Hypothalamus (tissue), 51 donors: ENCODE measurements around the gene IDH3B.
"Not testable (repeated sequence)": the region's sequence is repeated elsewhere in the genome, so short reads cannot be mapped to it uniquely, and the experiment has no call there.

Source experiments
- DNase-seq, 51 donors: peaks; one replicate each; lab custom pipeline; 2025; lab: John Stamatoyannopoulos, UW

Gene IDH3B

DNA sequence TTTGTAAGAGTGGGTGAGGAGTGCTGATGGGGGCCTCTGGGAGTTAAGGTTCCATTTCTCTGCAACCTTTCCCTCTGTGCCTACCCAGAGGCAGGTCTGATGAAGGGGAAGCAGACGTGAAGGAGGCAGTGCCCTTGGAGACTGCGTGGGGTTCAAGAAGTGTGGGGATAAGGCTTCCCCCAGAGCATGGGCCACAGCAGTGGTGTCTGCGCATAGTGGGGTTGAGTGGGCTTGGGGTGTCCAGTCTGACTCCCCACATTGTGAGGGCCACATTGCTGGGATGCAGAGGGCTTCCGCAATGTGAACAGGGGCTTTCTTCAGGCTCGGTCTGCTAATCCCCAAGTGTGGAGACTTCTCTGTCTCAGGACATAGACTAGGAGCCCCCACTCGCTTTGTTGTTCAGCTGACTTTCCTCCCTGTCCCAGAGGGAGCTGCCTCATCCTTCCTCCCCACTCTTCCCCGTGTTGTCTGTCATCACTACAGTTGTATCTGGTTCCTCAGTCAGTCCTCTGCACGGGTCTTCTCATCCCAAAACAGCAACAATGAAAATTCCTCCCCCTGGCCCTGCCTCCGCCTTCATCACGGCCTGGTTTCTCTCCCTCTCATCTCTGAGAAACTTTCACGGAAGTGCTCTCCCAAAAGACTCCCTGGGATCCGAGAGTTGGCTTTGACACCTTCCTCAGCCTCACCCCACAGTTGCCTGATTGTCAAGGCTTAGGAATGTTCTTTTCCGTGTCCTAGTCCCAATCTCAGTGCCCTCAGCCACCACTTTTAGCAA is 31.4 kb upstream of the IDH3B start:
- DNase-seq = no peak

DNA sequence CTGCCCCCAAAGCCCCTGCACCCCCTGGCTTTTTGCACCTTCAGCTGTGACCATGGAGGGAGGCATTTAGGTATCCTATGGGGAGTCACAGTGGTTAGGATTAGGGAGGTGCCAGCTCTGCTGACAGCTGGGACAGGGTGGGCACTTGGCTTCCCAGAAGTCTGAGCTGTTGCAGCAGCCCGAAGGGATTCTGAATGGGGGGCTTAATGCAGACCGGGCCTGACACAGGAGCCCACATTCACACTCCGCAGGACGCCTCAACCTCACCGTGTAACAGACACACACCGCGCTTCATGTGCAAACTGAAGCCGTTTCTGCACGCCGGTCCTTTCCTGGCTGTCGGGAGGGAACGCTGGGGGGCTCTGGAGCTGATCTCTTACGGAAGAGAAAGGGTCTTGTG is 30.5 kb upstream of the IDH3B start:
- DNase-seq = no peak

DNA sequence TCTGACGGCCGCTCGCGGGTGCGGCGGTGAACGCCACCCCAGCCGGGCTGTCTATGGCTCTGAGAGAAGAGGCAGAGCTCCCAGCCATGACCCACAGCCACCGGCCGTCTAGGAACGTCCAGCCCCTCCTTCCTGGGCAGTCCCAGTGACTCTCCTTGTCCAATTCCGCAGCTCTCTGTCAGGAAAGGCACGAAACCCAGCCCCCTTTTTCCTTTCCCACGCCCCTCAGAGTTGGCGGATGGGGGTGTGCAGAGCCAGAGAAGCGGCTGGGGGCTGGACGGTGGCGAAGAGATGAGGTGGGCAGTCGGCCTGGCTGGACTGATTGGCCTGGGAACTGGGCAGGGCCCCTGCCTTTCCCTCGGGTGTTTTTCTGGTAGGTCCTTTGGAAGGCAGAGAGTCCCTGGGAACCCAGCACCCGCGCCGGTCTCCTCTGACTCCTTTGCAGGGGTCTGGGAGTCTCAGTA is 30.0 kb upstream of the IDH3B start:
- no peak for DNase-seq

DNA sequence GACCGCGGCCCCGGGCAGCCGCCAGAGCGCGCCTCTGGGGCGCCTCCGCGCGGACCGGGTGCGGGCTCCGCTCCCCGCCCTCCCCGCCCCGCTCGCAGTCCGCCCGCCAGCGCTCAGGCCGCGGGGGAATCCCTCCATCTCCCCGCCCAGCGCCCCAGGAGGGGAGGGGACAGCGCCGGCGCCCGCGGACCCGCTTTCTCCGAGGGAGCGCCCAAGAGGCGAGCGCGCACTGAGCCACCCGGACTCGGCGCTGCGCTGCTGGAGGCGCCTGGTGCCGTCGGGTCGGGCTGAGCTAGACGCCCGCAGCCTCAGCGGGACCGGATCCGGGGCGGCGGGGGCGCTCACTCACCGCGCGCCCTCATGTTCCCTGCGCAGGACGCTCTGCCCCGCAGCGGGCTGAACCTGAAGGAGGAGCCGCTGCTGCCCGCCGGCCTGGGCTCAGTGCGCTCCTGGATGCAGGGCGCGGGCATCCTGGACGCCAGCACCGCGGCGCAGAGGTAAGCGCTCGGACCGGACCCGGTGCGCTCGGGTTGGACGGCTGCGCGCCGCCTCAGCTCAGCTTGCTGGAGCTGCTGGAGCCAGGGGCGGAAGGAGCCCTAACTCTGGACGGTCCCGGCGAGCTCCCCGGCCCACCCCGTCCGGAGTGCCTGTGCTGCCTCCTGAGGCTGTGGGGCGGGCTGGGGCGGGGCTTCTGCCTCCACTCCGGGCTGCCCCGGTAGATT is 29.4 kb upstream of the IDH3B start:
- peak in 27 of 51 donors; percentile 11 to 69 (median 29) for DNase-seq

DNA sequence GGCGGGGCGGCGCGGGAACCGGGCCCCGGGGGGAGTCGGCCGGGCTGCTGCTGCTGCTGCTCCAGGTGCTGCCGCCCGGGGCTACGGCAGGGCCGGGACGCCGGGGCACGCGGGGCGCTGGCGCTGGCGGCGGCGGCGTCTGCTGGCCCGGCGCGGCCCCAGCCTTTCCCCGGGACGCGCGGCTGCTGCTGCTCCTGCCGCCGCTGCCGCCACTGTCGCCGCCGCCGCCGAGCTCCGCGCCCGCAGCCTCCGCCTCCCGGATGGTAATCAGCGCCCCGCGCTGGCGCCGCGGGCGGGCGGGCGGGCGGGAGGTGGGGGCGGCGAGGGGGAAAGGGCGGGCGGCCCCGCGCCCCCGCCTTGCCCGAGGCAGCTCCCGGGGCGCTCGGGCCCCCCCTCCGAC is 28.9 kb upstream of the IDH3B start:
- DNase-seq = no peak

DNA sequence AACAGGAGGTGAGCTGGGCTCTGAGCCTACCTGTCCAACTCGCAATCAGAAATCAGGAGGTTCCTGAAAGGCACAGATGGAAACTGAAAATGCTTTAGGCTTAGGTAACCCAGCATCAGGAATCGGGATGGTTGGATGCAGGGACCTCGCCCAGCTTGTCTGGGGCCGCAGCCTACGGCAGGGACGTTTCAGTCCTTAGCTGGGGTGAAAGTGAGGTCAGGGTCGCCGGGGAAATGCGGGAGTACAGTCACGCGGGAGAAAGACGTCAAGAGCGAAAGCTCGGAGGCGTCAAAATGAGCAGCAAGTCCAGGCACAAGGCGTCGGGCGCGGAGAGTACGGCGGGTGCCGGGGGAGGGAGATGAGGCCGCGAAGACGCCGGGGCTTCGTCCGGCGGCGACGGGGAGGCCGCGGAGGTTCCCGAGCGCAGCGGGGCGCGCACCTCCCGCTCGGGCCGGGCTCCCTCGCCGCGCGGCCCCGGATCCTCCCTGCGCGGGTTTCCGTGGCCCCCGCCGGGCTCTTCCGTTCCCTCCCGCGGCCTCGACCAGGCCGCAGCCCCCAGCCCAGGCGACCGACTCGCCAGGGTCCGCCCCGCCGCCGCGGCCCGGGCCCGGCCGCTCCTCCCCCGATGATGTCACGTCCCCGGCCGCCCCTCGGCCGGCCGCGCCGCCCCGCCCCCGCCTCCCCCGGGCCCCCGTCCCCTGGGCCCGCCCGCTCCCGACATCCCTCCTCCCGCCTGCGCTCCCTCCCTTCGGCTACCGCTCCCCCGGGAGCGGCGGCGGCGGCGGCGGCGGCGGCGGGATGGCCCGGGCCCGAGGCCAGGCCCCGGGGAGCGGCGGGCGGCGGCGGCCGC is 28.2 kb upstream of the IDH3B start, which contains the start of gene EBF4:
Gene EBF4, plus strand, starts transcription at position 745 of the 850 bp plus-strand sequence. CDS start 866 bp downstream, outside the sequence.
- DNase-seq = peak in 39 of 51 donors; percentile 8 to 73 (median 33)

DNA sequence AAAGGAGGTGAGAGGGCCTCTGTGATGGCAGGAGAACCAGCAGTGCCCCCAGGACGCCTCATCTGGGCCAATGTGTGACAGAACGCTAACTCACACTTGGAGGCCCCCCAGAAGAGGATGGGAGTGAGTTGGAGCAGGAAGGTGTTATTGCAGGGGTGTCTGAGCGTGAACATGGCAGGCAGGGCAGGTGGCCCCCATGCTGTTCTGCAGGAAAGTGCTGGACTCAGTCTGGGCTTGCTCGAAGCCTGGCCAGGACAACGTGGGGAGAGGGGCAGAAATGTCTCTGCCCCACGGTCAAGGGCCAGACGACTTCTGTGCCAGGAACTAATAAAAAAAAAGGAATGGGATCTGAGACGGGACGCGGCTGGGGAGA is 27.6 kb upstream of the IDH3B start:
- DNase-seq = no peak

DNA sequence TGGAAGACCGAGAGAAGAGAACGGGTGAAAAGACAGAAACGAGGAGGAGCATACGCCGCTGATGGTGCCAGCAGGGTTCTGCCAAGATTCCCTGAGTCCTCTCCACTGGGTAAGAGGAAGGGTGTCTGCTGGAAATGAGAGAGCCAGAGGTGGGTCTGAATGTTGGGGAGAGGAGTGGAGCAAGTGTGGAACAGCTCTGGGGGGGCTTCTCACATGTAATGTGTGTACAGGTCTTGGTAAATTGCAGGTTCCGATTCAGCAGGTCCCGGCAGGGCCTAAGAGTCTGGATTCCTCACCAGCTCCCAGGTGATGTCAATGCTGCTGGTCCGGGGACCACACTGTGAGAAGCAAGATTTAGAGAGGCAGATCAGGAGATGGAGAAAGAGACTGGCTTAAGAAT is 27.1 kb upstream of the IDH3B start:
- no peak for DNase-seq

DNA sequence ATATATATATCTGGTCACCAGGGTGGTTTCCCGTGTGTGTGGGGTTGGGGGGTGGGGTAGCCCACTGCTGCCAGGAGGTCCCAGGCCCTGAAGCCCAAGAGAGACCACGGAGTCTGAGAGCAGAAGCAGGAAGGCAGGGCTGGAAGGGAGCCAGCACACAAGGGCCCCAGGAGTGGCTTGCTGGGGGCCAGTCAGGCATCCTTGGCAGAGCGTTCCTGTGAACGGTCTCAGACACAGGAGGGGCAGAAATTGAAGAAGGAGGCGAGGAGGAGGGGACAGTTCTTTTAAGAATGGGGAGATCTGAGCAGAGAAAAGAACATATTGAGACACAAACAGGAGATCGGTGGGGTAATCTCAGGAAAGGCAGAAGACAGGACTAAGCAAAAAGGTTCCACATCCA is 26.7 kb upstream of the IDH3B start:
- DNase-seq = no peak

DNA sequence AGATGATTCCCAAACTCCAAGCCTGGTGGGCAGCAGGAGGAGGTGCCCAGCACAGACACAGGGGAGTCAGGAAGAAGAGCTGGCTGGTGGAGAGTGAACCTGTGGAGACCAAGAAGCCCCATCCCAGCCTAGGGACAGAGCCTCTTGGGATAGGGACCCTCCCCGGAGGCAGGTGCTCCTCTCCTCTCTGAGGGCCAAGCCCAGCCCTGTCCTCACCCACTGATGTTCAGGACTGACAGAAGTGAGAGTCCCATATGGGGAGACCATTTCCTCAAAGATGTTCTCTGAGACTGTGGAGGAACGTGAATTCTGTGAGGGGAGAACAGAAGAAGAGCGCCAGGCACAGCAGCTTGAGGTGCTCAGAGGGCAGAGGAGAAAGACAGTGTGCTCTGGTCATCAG is 26.2 kb upstream of the IDH3B start:
- no peak for DNase-seq

DNA sequence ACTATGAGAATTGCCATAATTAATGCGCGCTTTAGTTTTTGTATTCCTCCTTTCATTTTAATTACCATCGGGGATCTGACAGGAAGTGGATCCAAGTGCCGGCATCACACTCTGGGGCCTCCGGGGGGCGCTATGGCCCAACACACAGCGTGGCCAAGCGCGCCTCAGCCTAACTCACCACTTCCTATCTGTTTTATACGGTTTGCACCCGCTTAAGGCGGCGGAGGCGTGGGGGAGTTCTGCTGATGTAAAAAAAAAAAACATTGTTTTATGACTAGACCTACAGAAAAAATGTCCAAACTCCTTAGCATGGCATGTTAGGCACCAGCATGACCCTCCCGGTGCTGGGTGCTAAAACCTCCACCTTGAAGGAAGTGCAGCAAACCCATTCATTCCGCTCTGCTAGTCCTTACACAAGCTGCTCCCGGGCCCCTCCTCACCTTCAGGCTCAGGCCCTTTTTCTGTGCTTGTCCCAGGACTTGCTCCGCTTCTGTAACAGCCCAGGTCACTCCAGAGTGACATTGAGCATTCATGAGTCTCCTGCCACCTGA is 24.1 kb upstream of the IDH3B start:
- DNase-seq = peak in 27 of 51 donors; percentile 7 to 71 (median 34)

DNA sequence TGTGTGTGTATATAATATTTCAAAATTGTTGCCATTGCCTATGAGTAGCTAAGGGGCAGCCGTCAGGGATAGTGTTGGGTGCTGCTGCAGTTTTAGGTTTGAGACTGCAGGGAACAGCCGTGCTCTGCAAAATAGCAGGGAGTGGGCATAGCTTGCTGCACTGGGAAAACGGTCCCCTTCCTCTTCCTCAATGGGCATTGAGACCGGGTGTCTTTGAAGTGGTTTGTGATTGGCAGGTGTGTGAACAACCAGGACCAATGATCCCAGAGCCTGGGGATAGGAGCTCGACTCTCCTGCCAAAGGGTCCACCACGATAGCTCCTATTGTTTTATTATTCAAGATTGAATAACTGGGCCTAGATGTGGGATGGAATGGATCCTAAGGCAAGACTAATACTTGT is 23.5 kb upstream of the IDH3B start:
- no peak for DNase-seq

DNA sequence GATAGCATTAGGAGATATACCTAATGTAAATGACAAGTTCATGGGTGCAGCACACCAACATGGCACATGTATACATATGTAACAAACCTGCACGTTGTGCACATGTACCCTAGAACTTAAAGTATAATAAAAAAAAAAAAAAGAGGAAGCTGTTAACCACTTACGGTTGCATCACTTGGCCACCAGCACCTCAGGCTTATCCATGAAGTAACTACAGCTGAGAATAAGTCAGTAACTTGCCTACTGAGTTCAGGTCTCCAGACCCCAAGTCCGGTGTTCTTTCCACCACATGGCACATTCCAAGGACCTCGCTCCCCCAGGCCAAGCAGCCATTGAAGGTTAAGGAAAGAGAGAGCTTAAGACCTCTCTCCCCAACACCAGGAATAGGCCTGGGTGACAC is 20.8 kb upstream of the IDH3B start:
- DNase-seq = not testable (repeated sequence)

DNA sequence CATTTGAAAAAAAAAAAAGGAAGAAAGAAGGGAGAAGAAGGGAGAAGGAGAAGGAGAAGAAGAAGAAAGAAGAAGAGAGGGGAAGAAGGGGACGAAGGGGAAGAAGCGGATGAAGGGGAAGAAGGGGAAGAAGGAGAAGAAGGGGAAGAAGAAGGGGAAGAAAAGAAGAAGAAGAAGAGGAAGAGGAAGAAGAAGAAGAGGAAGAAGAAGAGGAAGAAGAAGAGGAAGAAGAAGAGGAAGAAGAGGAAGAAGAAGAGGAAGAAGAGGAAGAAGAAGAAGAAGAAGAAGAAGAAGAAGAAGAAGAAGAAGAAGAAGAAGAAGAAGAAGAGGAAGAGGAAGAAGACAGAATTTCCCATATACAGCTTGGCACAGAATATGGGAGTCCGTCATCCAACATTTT is 18.0 kb upstream of the IDH3B start:
- not testable (repeated sequence) for DNase-seq

DNA sequence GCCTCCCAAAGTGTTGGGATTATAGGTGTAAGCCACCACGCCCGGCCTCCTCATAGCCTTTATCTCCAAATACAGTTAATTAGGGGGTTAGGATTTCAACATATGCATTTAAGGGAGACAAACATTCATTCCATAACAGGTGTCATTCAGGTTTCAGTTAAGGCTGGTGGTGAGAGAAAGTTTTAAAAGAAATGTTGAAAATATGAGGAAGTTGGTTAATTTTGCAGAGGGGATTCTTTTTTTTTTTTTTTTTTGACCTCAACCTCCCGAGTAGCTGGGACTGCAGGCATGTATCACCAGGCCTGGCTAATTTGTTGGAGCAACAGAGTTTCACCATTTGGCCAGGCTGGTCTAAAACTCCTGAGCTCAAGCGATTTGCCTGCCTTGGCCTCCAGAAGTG is 16.0 kb upstream of the IDH3B start:
- no peak for DNase-seq

DNA sequence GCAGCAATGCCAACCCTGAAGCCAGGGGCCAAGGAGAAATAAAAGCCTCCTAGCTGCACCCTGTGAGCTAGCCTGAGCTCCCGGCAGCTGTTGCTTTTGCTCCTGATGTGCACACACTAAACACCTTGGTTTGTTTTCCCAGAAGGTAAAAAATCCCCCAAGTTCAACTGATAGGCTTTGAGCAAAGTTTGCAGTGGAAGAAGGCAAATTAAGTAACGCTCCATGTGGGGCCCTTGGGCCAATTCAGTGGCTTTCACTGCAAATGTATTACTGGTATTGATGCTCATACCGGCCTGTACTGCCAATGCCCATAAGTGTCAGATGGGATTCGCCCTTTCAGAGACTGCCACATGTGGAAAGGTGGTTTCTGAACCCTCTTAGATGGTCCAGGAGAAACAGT is 9.4 kb upstream of the IDH3B start:
- no peak for DNase-seq

DNA sequence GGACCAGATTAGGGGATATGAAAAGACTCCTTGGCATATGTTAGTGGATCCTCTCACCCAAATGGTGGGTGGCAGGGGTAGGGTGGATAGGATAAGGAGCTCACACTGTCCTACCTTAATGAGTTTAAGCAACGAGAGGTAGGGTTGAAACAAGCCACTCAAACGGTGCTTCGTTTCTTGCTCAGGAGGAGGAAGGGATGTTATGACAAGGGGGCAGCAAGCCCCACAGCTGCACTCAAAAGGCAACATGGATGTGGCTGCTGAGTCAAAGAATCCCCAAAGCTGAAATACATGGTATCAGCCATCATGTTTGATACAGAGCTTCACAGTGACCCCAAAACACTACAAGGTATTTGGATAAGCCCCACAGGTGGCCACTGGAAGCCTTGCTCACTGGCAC is 8.4 kb upstream of the IDH3B start:
- no peak for DNase-seq

DNA sequence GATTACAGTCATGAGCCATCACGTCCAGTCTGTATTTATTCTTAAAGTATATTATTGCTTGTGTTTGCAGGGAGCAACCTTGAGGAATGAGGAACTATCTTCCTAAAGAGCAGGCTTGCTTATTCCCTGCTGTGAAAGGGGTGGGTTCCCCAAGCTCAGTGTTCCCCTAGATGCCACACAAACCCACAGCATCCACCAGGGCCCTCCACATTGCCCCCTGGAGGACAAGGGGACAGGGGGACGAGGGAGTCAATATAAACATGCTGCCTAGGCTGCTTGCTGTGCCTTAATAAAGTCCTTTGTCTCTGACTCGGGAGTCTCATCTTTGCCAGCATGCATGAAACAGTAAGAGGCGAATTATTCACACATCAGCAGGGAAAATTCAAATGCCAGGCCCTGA is 8.0 kb upstream of the IDH3B start:
- DNase-seq = no peak

DNA sequence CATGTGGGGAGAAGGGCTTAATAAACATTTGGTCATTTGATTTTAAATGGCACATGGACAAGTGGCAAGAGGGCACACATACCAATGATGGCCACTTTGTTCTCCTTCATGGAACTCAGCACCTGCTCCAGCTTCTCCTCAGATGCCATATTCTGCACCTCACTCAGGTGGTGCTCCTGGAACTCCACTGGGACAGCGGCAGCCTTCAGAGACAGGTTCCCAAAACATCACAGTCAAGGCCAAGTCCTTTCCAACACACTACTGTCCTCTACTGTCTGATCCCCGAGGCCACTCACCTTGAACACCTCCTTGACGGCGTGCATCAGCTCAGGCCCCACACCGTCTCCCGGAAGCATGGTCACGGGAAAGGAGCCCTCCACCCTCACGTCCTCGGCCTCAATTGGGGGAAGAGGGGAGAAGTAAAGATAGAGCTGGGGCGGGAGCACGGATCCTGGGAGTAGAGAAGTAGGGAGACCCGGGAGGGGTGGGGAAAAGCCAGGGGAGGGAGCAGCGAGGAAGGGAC is 591 bp downstream of the IDH3B start:
- no peak for DNase-seq

DNA sequence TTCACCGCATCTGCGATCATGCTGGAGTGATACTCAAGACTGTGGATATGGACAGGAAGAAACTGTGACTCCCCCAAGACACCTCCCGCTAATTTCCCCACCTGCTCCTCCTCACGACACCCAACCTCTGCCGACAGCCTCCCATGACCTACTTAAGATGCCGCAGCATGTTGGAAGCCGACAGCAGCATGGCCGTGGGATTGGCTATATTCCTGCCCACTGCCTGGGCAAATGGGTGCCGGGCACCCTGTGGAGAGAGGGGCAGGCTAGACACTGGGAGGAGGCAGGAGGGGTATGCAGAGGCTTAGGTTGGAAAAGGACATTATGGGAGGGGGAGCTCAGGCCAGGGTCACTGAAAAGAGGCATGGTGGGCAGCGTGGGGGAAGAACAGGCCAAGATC is 4.5 kb downstream of the IDH3B start:
- DNase-seq = no peak
